HPDE6-E6E7 (cell line): ENCODE measurements around the gene GABRG3.

Experiments
- DNase-seq: peaks from one replicate; pipeline ENCODE4 v3.0.0; 2011; ENCODE audit warnings: missing footprints; ENCODE audit errors: extremely low spot score

Gene GABRG3

GRCh38 chr15:27573805-27574485 is 603.0 kb downstream of the GABRG3 start:
- DNase-seq = no peak

- no peak for DNase-seq
Observed at GRCh38 chr15:27574541-27575054, 603.6 kb downstream of the GABRG3 start.

GRCh38 chr15:27575521-27575920 is 604.5 kb downstream of the GABRG3 start:
- no peak for DNase-seq

GRCh38 chr15:27576576-27576975 is 605.6 kb downstream of the GABRG3 start:
- DNase-seq = no peak

- DNase-seq = no peak
Observed at GRCh38 chr15:27579738-27580137, 608.8 kb downstream of the GABRG3 start.

- no peak for DNase-seq
Observed at GRCh38 chr15:27582726-27583410, 611.9 kb downstream of the GABRG3 start.

GRCh38 chr15:27583651-27584050 is 612.7 kb downstream of the GABRG3 start:
- DNase-seq = no peak

GRCh38 chr15:27585041-27585640 is 614.2 kb downstream of the GABRG3 start:
- DNase-seq = no peak

- no peak for DNase-seq
Observed at GRCh38 chr15:27587810-27588209, 616.8 kb downstream of the GABRG3 start.

GRCh38 chr15:27589260-27589659 is 618.3 kb downstream of the GABRG3 start:
- no peak for DNase-seq

GRCh38 chr15:27589782-27590181 is 618.8 kb downstream of the GABRG3 start:
- no peak for DNase-seq
